ENCODE data around the gene MTHFSD.

DNA sequence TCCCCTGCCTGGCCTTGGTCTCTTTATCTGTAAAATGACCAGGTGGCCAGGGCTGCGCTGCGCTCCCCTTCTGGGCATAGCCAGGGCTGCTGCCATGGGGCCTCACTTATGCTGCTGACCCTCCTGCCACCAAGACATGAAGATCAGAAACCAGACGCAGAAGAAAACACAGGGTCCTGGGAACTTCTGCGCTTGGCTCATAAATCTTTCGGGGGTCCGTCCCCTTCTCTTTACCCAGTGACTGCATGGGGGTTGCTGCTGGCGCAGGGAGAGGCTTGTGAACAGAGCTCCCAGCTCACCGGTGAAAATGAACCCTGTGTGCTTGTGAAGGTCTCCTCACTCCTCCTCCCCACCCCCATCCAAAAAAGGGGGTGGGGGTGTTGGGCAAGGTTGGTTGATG, 17.6 kb upstream of the MTHFSD start:
- TF ChIP-seq POLR2A (IDR thresholded peaks at IDR 0.05; ENCODE audit: low read length) = no peak
- no peak for TF ChIP-seq GATA1 (IDR thresholded peaks at IDR 0.05; ENCODE audit: low read depth, low read length)

All from erythroblast (primary cell).